ENCODE measurements around the gene CLSTN2. TPM values are rescaled to one million over a fixed set of nuclear protein-coding genes. Genes with fewer than 3 reads are reported as not detected.

CLSTN2 gene
- total RNA-seq, 4 donors from 2014 or later, result 13.4 to 21.3 (median 19.4) TPM

DNA sequence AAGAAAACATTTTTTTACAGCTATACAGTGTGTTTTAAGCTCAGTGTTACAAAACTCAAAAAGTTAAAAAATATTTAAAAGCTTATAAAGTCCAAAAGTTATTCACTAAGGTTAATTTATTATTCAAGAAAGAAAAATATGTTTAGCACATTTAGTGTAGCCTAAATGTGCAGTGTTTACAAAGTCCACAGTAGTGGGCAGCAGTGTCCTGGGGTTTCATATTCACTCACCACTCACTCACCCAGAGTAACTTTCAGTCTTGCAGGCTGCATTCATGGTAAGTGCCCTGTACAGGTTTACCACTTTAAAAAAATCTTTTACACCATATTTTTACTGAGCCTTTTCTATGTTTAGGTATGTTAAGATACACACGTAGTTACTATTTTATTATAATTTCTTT, 442.7 kb downstream of the CLSTN2 start:
- Histone ChIP-seq H3K27me3 (no peaks in the 10 kb centered on the region), H3K9me3 (peaks cover 0 to 5% (median 2%) of the 10 kb centered on the region in 4 donors), H3K4me3 (no peak overlapping the region), H3K27ac (no peak overlapping the region), H3K4me1 (no peaks in the 10 kb centered on the region), H3K36me3 (no peaks in the 10 kb centered on the region)
- 82 to 92% methylated on average over 1 of the region's 1 CpG for WGBS, 2 donors
- no peak for TF ChIP-seq POLR2A (IDR thresholded peaks at IDR 0.05)
- TF ChIP-seq, protein P1, sequence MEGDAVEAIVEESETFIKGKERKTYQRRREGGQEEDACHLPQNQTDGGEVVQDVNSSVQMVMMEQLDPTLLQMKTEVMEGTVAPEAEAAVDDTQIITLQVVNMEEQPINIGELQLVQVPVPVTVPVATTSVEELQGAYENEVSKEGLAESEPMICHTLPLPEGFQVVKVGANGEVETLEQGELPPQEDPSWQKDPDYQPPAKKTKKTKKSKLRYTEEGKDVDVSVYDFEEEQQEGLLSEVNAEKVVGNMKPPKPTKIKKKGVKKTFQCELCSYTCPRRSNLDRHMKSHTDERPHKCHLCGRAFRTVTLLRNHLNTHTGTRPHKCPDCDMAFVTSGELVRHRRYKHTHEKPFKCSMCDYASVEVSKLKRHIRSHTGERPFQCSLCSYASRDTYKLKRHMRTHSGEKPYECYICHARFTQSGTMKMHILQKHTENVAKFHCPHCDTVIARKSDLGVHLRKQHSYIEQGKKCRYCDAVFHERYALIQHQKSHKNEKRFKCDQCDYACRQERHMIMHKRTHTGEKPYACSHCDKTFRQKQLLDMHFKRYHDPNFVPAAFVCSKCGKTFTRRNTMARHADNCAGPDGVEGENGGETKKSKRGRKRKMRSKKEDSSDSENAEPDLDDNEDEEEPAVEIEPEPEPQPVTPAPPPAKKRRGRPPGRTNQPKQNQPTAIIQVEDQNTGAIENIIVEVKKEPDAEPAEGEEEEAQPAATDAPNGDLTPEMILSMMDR (IDR thresholded peaks at IDR 0.05), result no peak
- TF ChIP-seq EP300 (IDR thresholded peaks at IDR 0.05), result no peak
- DNase-seq (ENCODE audit: low spot score in 2 of 2), result no peak

DNA sequence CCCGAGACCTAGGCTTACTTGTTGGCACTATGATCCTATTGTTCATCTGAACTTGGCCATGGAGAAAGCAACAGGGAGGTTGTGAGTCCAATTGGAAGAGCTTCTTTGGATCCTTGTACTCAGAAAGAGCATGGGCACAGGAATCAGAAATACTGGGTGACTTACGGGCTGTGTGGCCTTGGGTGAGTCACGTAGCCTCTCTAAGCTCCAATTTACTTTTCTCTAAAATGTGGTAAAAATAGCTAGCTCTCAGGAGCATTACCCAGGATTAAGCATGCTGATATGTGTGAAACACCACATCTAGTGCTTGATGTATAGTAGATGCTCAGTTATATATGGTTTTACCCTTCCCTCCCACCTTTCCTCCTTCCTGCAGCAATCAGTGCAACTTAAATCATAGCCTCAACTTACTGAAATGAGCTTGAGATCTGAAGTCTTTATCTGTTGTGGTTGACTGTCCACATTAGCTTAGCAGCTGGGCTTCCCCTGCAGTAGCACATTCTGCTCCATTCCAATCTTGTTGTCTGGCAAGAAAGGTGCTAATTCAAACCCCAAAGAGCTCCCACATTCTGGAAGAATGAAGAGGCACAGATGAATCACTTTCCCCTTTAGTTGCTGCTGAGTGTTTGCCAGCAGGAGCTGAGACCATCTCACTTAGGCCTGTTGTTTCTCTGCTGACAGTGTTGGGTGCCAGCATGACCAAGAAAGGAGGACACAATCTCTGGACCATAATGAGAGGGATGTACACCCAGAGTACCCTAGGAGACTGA, 443.8 kb downstream of the CLSTN2 start:
- Histone ChIP-seq H3K27me3 (no peaks in the 10 kb centered on the region), H3K4me3 (no peak overlapping the region), H3K4me1 (no peaks in the 10 kb centered on the region), H3K36me3 (no peaks in the 10 kb centered on the region), H3K9me3 (peaks cover 0 to 5% (median 2%) of the 10 kb centered on the region in 4 donors), H3K27ac (no peak overlapping the region)
- no peak for TF ChIP-seq POLR2A (IDR thresholded peaks at IDR 0.05)
- no peak for TF ChIP-seq EP300 (IDR thresholded peaks at IDR 0.05)
- TF ChIP-seq, protein P1 (IDR thresholded peaks at IDR 0.05), result no peak
- WGBS, 2 donors, result 28 to 32% methylated on average over 3 of the region's 3 CpGs
- no peak for DNase-seq (ENCODE audit: low spot score in 2 of 2)

DNA sequence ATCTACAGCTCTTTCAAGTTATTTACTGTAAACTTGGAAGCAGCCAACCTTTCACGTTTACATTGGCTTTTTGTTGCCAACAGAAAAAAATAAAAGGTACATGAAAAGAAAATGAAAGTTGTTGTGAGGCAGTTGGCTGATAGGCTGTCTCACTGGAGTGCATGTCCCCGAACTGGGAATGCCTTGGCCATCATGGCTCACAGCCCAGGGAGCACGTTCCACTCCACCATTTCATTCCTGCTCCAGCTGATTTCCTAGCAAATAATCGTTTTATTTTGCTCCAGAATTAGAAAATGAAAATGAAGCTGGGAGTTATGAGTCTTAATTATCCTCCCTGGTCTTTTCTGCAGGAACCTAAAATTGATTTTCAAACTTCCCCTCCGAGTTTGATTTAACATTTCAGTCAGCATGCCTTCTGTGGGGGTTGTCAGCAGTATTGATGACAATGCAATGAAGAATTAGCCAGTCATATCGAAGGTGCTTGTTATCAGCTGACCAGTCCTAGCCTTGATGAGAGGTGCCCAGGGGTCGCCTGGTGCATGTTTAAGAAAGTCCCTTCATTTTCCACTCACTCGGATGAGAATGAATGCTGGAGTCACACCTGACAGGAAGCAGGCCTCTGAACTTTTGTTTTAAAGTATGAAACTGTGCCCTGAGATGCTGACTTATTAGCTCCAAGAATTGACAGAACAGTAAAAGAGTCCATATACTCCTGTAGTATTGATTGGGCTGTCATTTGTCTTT, 449.2 kb downstream of the CLSTN2 start:
- 53 to 54% methylated on average over 8 of the region's 8 CpGs for WGBS, 2 donors
- TF ChIP-seq, protein P1 (IDR thresholded peaks at IDR 0.05), result no peak
- TF ChIP-seq EP300 (IDR thresholded peaks at IDR 0.05), result no peak
- no peak for TF ChIP-seq POLR2A (IDR thresholded peaks at IDR 0.05)
- Histone ChIP-seq H3K27me3 (no peaks in the 10 kb centered on the region), H3K4me1 (no peaks in the 10 kb centered on the region), H3K9me3 (no peaks in the 10 kb centered on the region), H3K36me3 (no peaks in the 10 kb centered on the region), H3K4me3 (no peak overlapping the region), H3K27ac (no peak overlapping the region)
- DNase-seq (ENCODE audit: low spot score in 2 of 2), result no peak

DNA sequence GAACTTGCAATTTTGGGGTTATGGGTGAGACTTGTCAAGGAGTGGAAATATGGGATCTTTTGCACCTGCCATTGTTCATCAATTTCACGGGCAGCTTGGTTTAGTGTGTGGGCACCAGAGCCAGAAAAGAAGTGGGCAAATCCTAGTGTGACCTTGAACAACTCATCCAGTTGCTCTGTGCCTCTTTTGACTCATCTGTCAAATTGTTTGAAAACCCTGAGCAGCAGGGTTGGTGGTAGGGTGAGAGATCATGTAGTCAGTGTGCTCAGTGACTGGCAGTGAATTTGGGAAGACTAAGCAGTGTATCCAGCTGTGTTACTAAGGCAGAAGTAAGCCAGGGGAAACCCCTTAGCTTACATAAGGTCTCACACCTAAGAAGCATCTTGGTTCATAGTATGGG, 449.9 kb downstream of the CLSTN2 start:
- Histone ChIP-seq H3K27me3 (no peaks in the 10 kb centered on the region), H3K4me3 (no peak overlapping the region), H3K4me1 (no peaks in the 10 kb centered on the region), H3K36me3 (no peaks in the 10 kb centered on the region), H3K9me3 (no peaks in the 10 kb centered on the region), H3K27ac (no peak overlapping the region)
- no peak for DNase-seq (ENCODE audit: low spot score in 2 of 2)
- TF ChIP-seq POLR2A (IDR thresholded peaks at IDR 0.05) (no peak), EP300 (IDR thresholded peaks at IDR 0.05) (no peak)
- TF ChIP-seq, protein P1 (IDR thresholded peaks at IDR 0.05), result no peak
- 90 to 100% methylated on average over 1 of the region's 1 CpG for WGBS, 2 donors

All from tibial nerve (tissue), 4 donors.